Measurements from ENCODE around the gene MAMLD1.

Gene MAMLD1

GRCh38 chrX:150502091-150502490 lies 139.0 kb downstream of the MAMLD1 start:
- no peak for TF ChIP-seq CTCF (IDR thresholded peaks at IDR 0.05; ENCODE audit: insufficient read depth, low read depth, low read length, missing control alignments)
- DNase-seq (ENCODE audit: low read depth): no peak
- H3K4me3 ChIP-seq (ENCODE audit: low read depth, low read length): no peak overlapping the region

GRCh38 chrX:150502979-150503897 lies 140.1 kb downstream of the MAMLD1 start:
- TF ChIP-seq CTCF (IDR thresholded peaks at IDR 0.05; ENCODE audit: insufficient read depth, low read depth, low read length, missing control alignments): no peak
- no peak overlapping the region for H3K4me3 ChIP-seq (ENCODE audit: low read depth, low read length)
- DNase-seq (ENCODE audit: low read depth): no peak

GRCh38 chrX:150503898-150504219 lies 140.7 kb downstream of the MAMLD1 start:
- DNase-seq (ENCODE audit: low read depth): no peak
- no peak for TF ChIP-seq CTCF (IDR thresholded peaks at IDR 0.05; ENCODE audit: insufficient read depth, low read depth, low read length, missing control alignments)
- no peak overlapping the region for H3K4me3 ChIP-seq (ENCODE audit: low read depth, low read length)

DNA sequence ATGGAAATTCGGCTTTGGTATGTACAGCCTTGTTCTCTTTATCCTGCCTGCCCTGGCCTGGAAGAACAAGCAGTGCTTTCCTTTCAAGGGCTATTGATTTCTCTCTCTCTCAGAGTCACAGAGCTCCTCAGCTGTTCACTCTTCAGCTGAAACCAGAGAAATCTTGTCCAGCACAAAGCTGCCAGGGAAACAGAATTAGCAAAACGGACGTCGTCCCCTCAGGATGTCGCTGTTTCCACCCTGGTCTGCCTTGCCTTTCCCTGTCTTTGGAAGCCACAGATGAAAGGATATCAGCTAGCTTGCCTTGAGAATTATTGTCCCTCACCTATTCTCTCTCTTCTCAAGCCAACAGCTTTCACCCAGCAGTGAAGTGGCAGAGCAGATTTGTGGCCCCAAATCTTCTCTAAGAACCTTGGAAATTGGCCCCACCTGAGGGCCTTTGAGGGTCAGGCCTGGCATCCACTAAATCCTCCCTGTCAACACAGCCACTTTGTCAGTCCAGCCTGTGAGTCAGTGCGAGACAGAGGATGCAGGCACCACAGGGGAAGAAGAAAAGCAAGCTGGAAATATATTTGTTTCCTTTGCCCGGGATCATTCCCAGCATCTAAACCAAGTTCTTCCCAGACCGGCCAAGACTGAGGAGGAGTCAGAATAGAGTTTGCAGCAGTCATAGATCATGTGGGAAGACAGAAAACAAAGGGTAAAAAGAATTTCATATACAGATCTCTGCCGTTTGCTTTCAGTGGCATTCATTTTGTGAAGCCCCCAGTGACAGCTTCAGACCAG lies 141.5 kb downstream of the MAMLD1 start:
- DNase-seq (ENCODE audit: low read depth): no peak
- no peak overlapping the region for H3K4me3 ChIP-seq (ENCODE audit: low read depth, low read length)
- TF ChIP-seq CTCF (IDR thresholded peaks at IDR 0.05; ENCODE audit: insufficient read depth, low read depth, low read length, missing control alignments): no peak

- H3K4me3 ChIP-seq (ENCODE audit: low read depth, low read length): no peak overlapping the region
- no peak for TF ChIP-seq CTCF (IDR thresholded peaks at IDR 0.05; ENCODE audit: insufficient read depth, low read depth, low read length, missing control alignments)
These were observed 142.9 kb downstream of the MAMLD1 start for GRCh38 chrX:150506020-150506419.

GRCh38 chrX:150506486-150506885 lies 143.4 kb downstream of the MAMLD1 start:
- no peak overlapping the region for H3K4me3 ChIP-seq (ENCODE audit: low read depth, low read length)
- no peak for TF ChIP-seq CTCF (IDR thresholded peaks at IDR 0.05; ENCODE audit: insufficient read depth, low read depth, low read length, missing control alignments)
- DNase-seq (ENCODE audit: low read depth): no peak

More at GRCh38 chrX:150506020-150506419, 142.9 kb downstream of the MAMLD1 start:
- DNase-seq (ENCODE audit: low read depth): no peak
